IMR-90 (cell line): Measurements from ENCODE around the gene RABEP2. TPM values are rescaled to one million over a fixed set of nuclear protein-coding genes. Genes with fewer than 3 reads are reported as not detected.

Experiments
- ATAC-seq: fragments of 200-7000 bp; cut with Tn5 transposase; 2 replicates; pipeline ENCODE4 v1.9.1; 2020; ENCODE audit warnings: low read depth, mild to moderate bottlenecking, moderate library complexity
- BruUV-seq: library from RNA; stranded (reverse); fragments of 400-500 nt; replicated peaks from 2 replicates; lab custom pipeline; 2021; lab: Mats Ljungman, UMichigan
- CTCF ChIA-PET: fragments of 300-600 bp; formaldehyde crosslinking; extraction: SDS; loops from one replicate; lab custom pipeline; 2021; ENCODE audit warnings: antibody characterized with exemption; lab: Yijun Ruan, JAX
- POLR2A ChIA-PET: fragments of 300-600 bp; sonication (Branson Sonifier 250); formaldehyde crosslinking; loops from one replicate; lab custom pipeline; 2022; ENCODE audit warnings: antibody characterized with exemption; ENCODE audit not compliant: unreplicated experiment; lab: Charles Lee
- DNase-seq: peaks from one replicate; pipeline ENCODE4 v3.0.0; 2013
- H2AFZ ChIP-seq: replicated peaks from 2 replicates; pipeline ENCODE3; 2013; ENCODE audit warnings: low read length, mild to moderate bottlenecking; ENCODE audit not compliant: poor library complexity
- H2AK5ac ChIP-seq: 2 replicates; pipeline ENCODE4 v1.6.1; 2013; ENCODE audit warnings: low read depth, low read length, inconsistent platforms
- H2AK9ac ChIP-seq: replicated peaks from 2 replicates; pipeline ENCODE3; 2013; ENCODE audit warnings: mild to moderate bottlenecking, low read depth, low read length, moderate library complexity; ENCODE audit not compliant: poor library complexity
- H2BK120ac ChIP-seq: 2 replicates; pipeline ENCODE4 v1.6.1; 2013; ENCODE audit warnings: low read depth, low read length, inconsistent platforms
- H2BK15ac ChIP-seq: 3 replicates; pipeline ENCODE4 v1.6.1; 2013; ENCODE audit warnings: low read depth, low read length, inconsistent platforms
- H2BK20ac ChIP-seq: 2 replicates; pipeline ENCODE4 v1.6.1; 2013; ENCODE audit warnings: low read depth, mild to moderate bottlenecking, inconsistent platforms, low read length, moderate library complexity
- H2BK5ac ChIP-seq: 2 replicates; pipeline ENCODE4 v1.6.1; 2013; ENCODE audit warnings: mild to moderate bottlenecking, low read depth, low read length, inconsistent platforms; ENCODE audit not compliant: poor library complexity, severe bottlenecking
- H3K14ac ChIP-seq: replicated peaks from 2 replicates; pipeline ENCODE4 v1.6.1; 2013; ENCODE audit warnings: low read depth, low read length, inconsistent platforms
- H3K18ac ChIP-seq: 2 replicates; pipeline ENCODE4 v1.6.1; 2013; ENCODE audit warnings: low read depth, low read length, control low read depth
- H3K23ac ChIP-seq: 2 replicates; pipeline ENCODE4 v1.6.1; 2013; ENCODE audit warnings: low read depth, low read length, inconsistent platforms
- H3K27ac ChIP-seq: 2 replicates; pipeline ENCODE4 v1.5.1; 2013; ENCODE audit warnings: mild to moderate bottlenecking, control low read depth, low read length; ENCODE audit not compliant: insufficient read depth
- H3K27me3 ChIP-seq: 2 replicates; pipeline ENCODE4 v1.6.1; 2013; ENCODE audit warnings: low read length; ENCODE audit not compliant: control insufficient read depth, insufficient read depth
- H3K36me3 ChIP-seq: 2 replicates; pipeline ENCODE4 v1.6.1; 2013; ENCODE audit warnings: low read length, mixed read lengths; ENCODE audit not compliant: control insufficient read depth, insufficient read depth
- H3K4ac ChIP-seq: 2 replicates; pipeline ENCODE4 v1.6.1; 2013; ENCODE audit warnings: low read depth, low read length, inconsistent platforms
- H3K4me1 ChIP-seq: 2 replicates; pipeline ENCODE4 v1.6.1; 2013; ENCODE audit warnings: low read length, mixed read lengths; ENCODE audit not compliant: control insufficient read depth, insufficient read depth
- H3K4me2 ChIP-seq: 2 replicates; pipeline ENCODE4 v1.6.1; 2013; ENCODE audit warnings: low read depth, mild to moderate bottlenecking, control low read depth, low read length, moderate library complexity
- H3K4me3 ChIP-seq: 2 replicates; pipeline ENCODE4 v1.5.1; 2013; ENCODE audit warnings: low read depth, mild to moderate bottlenecking, control low read depth, low read length, moderate library complexity; ENCODE audit not compliant: insufficient read depth
- H3K56ac ChIP-seq: 2 replicates; pipeline ENCODE4 v1.6.1; 2013; ENCODE audit warnings: low read length, inconsistent platforms; ENCODE audit not compliant: insufficient read depth; ENCODE audit errors: extremely low read depth
- H3K79me1 ChIP-seq, 2 experiments: 2 replicates each; pipeline ENCODE4 v1.6.1; 2013; ENCODE audit warnings: low read length in 2 of 2, inconsistent platforms in 1 of 2, low read depth in 1 of 2
- H3K9ac ChIP-seq: 2 replicates; pipeline ENCODE4 v1.6.1; 2013; ENCODE audit warnings: low read depth, low read length, control low read depth
- H3K9me1 ChIP-seq: 2 replicates; pipeline ENCODE4 v1.6.1; 2013; ENCODE audit warnings: low read length, inconsistent platforms; ENCODE audit not compliant: insufficient read depth
- H3K9me3 ChIP-seq: 2 replicates; pipeline ENCODE4 v1.6.1; 2013; ENCODE audit warnings: low read length; ENCODE audit not compliant: control insufficient read depth, insufficient read depth
- H4K20me1 ChIP-seq: 2 replicates; pipeline ENCODE4 v1.6.1; 2013; ENCODE audit warnings: low read length, inconsistent platforms; ENCODE audit not compliant: insufficient read depth
- H4K5ac ChIP-seq: 2 replicates; pipeline ENCODE4 v1.6.1; 2013; ENCODE audit warnings: mild to moderate bottlenecking, low read depth, low read length, control low read depth
- H4K8ac ChIP-seq, 2 experiments: 2 replicates each; pipeline ENCODE4 v1.6.1; 2013; ENCODE audit warnings: low read depth in 2 of 2, low read length in 2 of 2, control low read depth in 1 of 2, inconsistent platforms in 1 of 2
- H4K91ac ChIP-seq: 2 replicates; pipeline ENCODE4 v1.6.1; 2013; ENCODE audit warnings: low read depth, low read length, inconsistent platforms; ENCODE audit not compliant: insufficient read depth
- BHLHE40 ChIP-seq: fragments of 150-350 bp; IDR thresholded peaks from 2 replicates; pipeline ENCODE4 v1.6.1; 2016; ENCODE audit warnings: mild to moderate bottlenecking, low read depth, low read length
- CHD1 ChIP-seq: IDR thresholded peaks from 2 replicates; pipeline ENCODE4 v1.6.1; 2012; ENCODE audit warnings: low read depth, low read length, improper control_type of control experiment
- ELK1 ChIP-seq: fragments of 150-350 bp; IDR thresholded peaks from 2 replicates; pipeline ENCODE4 v1.6.1; 2016; ENCODE audit warnings: low read depth, mild to moderate bottlenecking, low read length, moderate library complexity, borderline replicate concordance
- FOS ChIP-seq: fragments of 150-350 bp; IDR thresholded peaks from 2 replicates; pipeline ENCODE4 v1.6.1; 2016; ENCODE audit warnings: low read depth, low read length
- MAFK ChIP-seq: IDR thresholded peaks from 2 replicates; pipeline ENCODE4 v1.6.1; 2012; ENCODE audit warnings: low read depth, low read length, improper control_type of control experiment
- MAZ ChIP-seq: IDR thresholded peaks from 2 replicates; pipeline ENCODE4 v1.6.1; 2012; ENCODE audit warnings: low read depth, mild to moderate bottlenecking, low read length, improper control_type of control experiment, moderate library complexity, borderline replicate concordance
- MXI1 ChIP-seq: IDR thresholded peaks from 2 replicates; pipeline ENCODE4 v1.6.1; 2012; ENCODE audit warnings: low read depth, mild to moderate bottlenecking, low read length, moderate library complexity, borderline replicate concordance
- NFE2L2 ChIP-seq: fragments of 150-350 bp; IDR thresholded peaks from 2 replicates; pipeline ENCODE4 v1.6.1; 2016; ENCODE audit warnings: low read depth, mild to moderate bottlenecking, low read length
- RAD21 ChIP-seq: IDR thresholded peaks from 2 replicates; pipeline ENCODE4 v1.6.1; 2012; ENCODE audit warnings: low read length, improper control_type of control experiment
- RCOR1 ChIP-seq: IDR thresholded peaks from 2 replicates; pipeline ENCODE4 v1.6.1; 2012; ENCODE audit warnings: mild to moderate bottlenecking, low read length, improper control_type of control experiment; ENCODE audit not compliant: insufficient replicate concordance
- RFX5 ChIP-seq: IDR thresholded peaks from 2 replicates; pipeline ENCODE4 v1.8.0; 2012; ENCODE audit warnings: low read depth, mild to moderate bottlenecking, low read length, moderate library complexity
- USF2 ChIP-seq: fragments of 150-350 bp; IDR thresholded peaks from 2 replicates; pipeline ENCODE4 v1.6.1; 2017; ENCODE audit warnings: mild to moderate bottlenecking, antibody characterized with exemption, low read length, low read depth
- WGBS, 2 experiments: methylation state at CpG; one replicate each; pipeline versions ENCODE4 v1.1.5 to v1.1.7; 2013; ENCODE audit warnings: missing lambda C conversion rate in 2 of 2; ENCODE audit not compliant: insufficient read length in 1 of 2; ENCODE audit errors: extremely low coverage in 2 of 2; 5-methylcytosine and 5-hydroxymethylcytosine counted together
- dilution Hi-C: fragments of 300-500 bp; cut with HindIII; formaldehyde crosslinking; loops from one replicate; pipeline ENCODE4 v1.14.3; 2018; ENCODE audit warnings: low sequenced_read_pairs; ENCODE audit not compliant: unreplicated experiment
- in situ Hi-C: fragments of 300-500 bp; cut with MboI; formaldehyde crosslinking; loops from 3 replicates; pipeline ENCODE4 v1.14.3; 2019; ENCODE audit warnings: low sequenced_read_pairs, inconsistent platforms, mixed read lengths
- intact Hi-C: fragments of 100-400 bp; cut with micrococcal nuclease; formaldehyde crosslinking; loops from 2 replicates; pipeline ENCODE4 v1.10.0; 2022
- polyA plus RNA-seq, 3 experiments: library from polyadenylated mRNA; depleted of rRNA; stranded (reverse); fragments of >200 nt; gene quantifications; 2 replicates each; pipeline ENCODE4 v1.2.3, GENCODE V29; 2012; ENCODE audit warnings: low replicate concordance in 1 of 3
- total RNA-seq: library from RNA; depleted of rRNA; stranded (reverse); fragments of >200 nt; gene quantifications from 2 replicates; pipeline ENCODE4 v1.2.3, GENCODE V29; 2012

Gene RABEP2
- total and polyA plus RNA-seq, 2 of the 4 experiments (the other 2 are of a cell fraction), result 12.2 to 20.0 TPM

GRCh38 chr16:28865001-28865688 is 59.9 kb downstream of the RABEP2 start:
- ChIA-PET CTCF (interaction anchor here (1.5 kb wide), 1 partner anchor 8 kb away, joined by 4 read pairs; no protein-coding TSS in a partner anchor), POLR2A (no interaction called here)
- no peak overlapping the region for H3K27ac ChIP-seq
- H4K20me1 ChIP-seq, result peaks cover 12% of the 10 kb centered on the region
- no peak overlapping the region for H2BK5ac ChIP-seq
- no peak overlapping the region for H3K4me3 ChIP-seq
- H4K8ac ChIP-seq, result no peak overlapping the region
- no peak overlapping the region for H4K91ac ChIP-seq
- H3K36me3 ChIP-seq, result peaks cover 26% of the 10 kb centered on the region
- DNase-seq, result no peak
- H3K9ac ChIP-seq, result 0 out of 2 replicates have a peak overlapping the region, but pooled peaks have one; percentile 85
- peaks cover 22 to 58% of the 10 kb centered on the region in 2 experiments for H3K79me1 ChIP-seq
- in situ Hi-C loops, result no loop called here
- no peak overlapping the region for H2BK20ac ChIP-seq
- no peak overlapping the region for H3K56ac ChIP-seq
- peak overlapping the region; percentile 97; the same call in 1 of the 2 replicates for H3K4me2 ChIP-seq
- H4K5ac ChIP-seq, result no peak overlapping the region
- ATAC-seq, result no peak
- H2AFZ ChIP-seq, result no peak overlapping the region
- H3K27me3 ChIP-seq, result no peaks in the 10 kb centered on the region
- H2BK120ac ChIP-seq, result no peak overlapping the region
- H3K18ac ChIP-seq, result no peak overlapping the region
- no TSS peak for BruUV-seq
- no peak overlapping the region for H2BK15ac ChIP-seq
- peak overlapping the region; percentile 72; the same call in 1 of the 2 replicates for H3K23ac ChIP-seq
- dilution Hi-C loops, result no loop called here
- TF ChIP-seq CHD1, result no peak
- TF ChIP-seq ELK1, result no peak
- TF ChIP-seq MAFK, result no peak
- no peak for TF ChIP-seq RAD21
- TF ChIP-seq MXI1, result no peak
- no peak for TF ChIP-seq RCOR1
- no peak for TF ChIP-seq USF2
- TF ChIP-seq FOS, result no peak
- no peak for TF ChIP-seq MAZ
- no peak for TF ChIP-seq RFX5
- TF ChIP-seq BHLHE40, result no peak
- no peak for TF ChIP-seq NFE2L2
- H3K9me1 ChIP-seq, result peaks cover 8% of the 10 kb centered on the region; the same call in 1 of the 2 replicates
- no peak overlapping the region for H3K4ac ChIP-seq
- H2AK5ac ChIP-seq, result peak overlapping the region; percentile 62; the same call in 1 of the 2 replicates
- intact Hi-C loops, result no loop called here
- H3K9me3 ChIP-seq, result no peaks in the 10 kb centered on the region
- WGBS, 2 experiments, result 93% methylated on average over 3 of the region's 12 CpGs; no CpG with 5 or more reads in 1 of the 2 experiments
- peak overlapping the region; percentile 42 for H2AK9ac ChIP-seq
- peaks cover 5% of the 10 kb centered on the region; the same call in 1 of the 2 replicates for H3K4me1 ChIP-seq
- no peak overlapping the region for H3K14ac ChIP-seq
